Fibroblast of villous mesenchyme (primary cell): ENCODE data around the gene GON4L. TPM values are rescaled to one million over a fixed set of nuclear protein-coding genes. Genes with fewer than 3 reads are reported as not detected.

Experiments used
- small RNA-seq: library from RNA; depleted of rRNA; stranded (forward); fragments of <200 nt; gene quantifications from one replicate; pipeline ENCODE3, GENCODE V24; 2012
- total RNA-seq: library from RNA; depleted of rRNA; stranded (reverse); fragments of >200 nt; gene quantifications from 2 replicates; pipeline ENCODE4 v1.2.3, GENCODE V29; 2012

GON4L gene
- total RNA-seq, 1 donor: 42.7 TPM

Small RNA genes within 50 kb of the gene (small RNA-seq; reads per million reads assigned to genes)
- not detected for gene RF00015

Other genes starting within 250 kb of the GON4L start
- gene MSTO1, start 247.0 kb downstream of the GON4L start, total RNA-seq: 24.6 and 25.1 TPM in 2 replicates
- 54.1 and 55.7 TPM in 2 replicates for gene YY1AP1, start 168.4 kb downstream of the GON4L start, total RNA-seq
- gene DAP3, start 168.1 kb downstream of the GON4L start, total RNA-seq: 75.7 and 87.2 TPM in 2 replicates
- 27.4 and 47.5 TPM in 2 replicates for gene SYT11, start 2.4 kb upstream of the GON4L start, total RNA-seq
- gene RIT1, start 54.1 kb upstream of the GON4L start, total RNA-seq: 44.5 and 54.8 TPM in 2 replicates
- gene KHDC4, start 77.2 kb upstream of the GON4L start, total RNA-seq: 23.8 and 42.7 TPM in 2 replicates
- not detected in 2 replicates for gene RXFP4, start 84.4 kb upstream of the GON4L start, total RNA-seq
- gene ARHGEF2, start 121.3 kb upstream of the GON4L start, total RNA-seq: 137 and 146 TPM in 2 replicates
- gene SSR2, start 163.7 kb upstream of the GON4L start, total RNA-seq: 381 and 386 TPM in 2 replicates
- gene UBQLN4, start 196.6 kb upstream of the GON4L start, total RNA-seq: 13.5 and 20.3 TPM in 2 replicates
- 38.3 and 40.6 TPM in 2 replicates for gene LAMTOR2, start 197.6 kb upstream of the GON4L start, total RNA-seq
- not detected in 2 replicates for gene RAB25, start 203.9 kb upstream of the GON4L start, total RNA-seq
- gene MEX3A, start 225.3 kb upstream of the GON4L start, total RNA-seq: 1.7 and 1.9 TPM in 2 replicates